NT2/D1 (cell line): ENCODE data around the gene CBY1.

Source experiments
- SUZ12 ChIP-seq: IDR thresholded peaks from 2 replicates; pipeline ENCODE4 v1.6.1; 2011; ENCODE audit not compliant: insufficient read length, insufficient read depth; ENCODE audit errors: extremely low read depth
- YY1 ChIP-seq: IDR thresholded peaks from 2 replicates; pipeline ENCODE4 v1.6.1; 2011; ENCODE audit not compliant: insufficient read length, insufficient read depth
- ZNF274 ChIP-seq: IDR thresholded peaks from 2 replicates; pipeline ENCODE4 v1.6.1; 2011; ENCODE audit warnings: mild to moderate bottlenecking, low read depth, low read length

- TF ChIP-seq YY1 = no peak
- TF ChIP-seq SUZ12 = no peak
- TF ChIP-seq ZNF274 = no peak
Observed at GRCh38 chr22:38607680-38608079, 48.8 kb upstream of the CBY1 start.
